HepG2 (cell line): ENCODE results near the gene IL1R1. TPM values are rescaled to one million over a fixed set of nuclear protein-coding genes. Genes with fewer than 3 reads are reported as not detected.

Source experiments
- AKAP8 ChIP-seq: sonication (generic); formaldehyde crosslinking; IDR thresholded peaks from 2 replicates; pipeline ENCODE4 v1.5.1; 2020; ENCODE audit warnings: mild to moderate bottlenecking, missing genetic modification reagents
- ARNTL ChIP-seq: sonication (generic); formaldehyde crosslinking; IDR thresholded peaks from 2 replicates; pipeline ENCODE4 v1.4.0; 2020; ENCODE audit warnings: mild to moderate bottlenecking, missing genetic modification reagents
- ATF6 ChIP-seq: sonication (generic); formaldehyde crosslinking; conservative IDR thresholded peaks from 2 replicates; pipeline ENCODE4 v1.4.0; 2020; ENCODE audit warnings: missing genetic modification reagents
- ATF7-NPFF ChIP-seq: sonication (generic); formaldehyde crosslinking; IDR thresholded peaks from 2 replicates; pipeline ENCODE4 v1.8.1; 2023; ENCODE audit warnings: mild to moderate bottlenecking, low read depth, missing genetic modification reagents, moderate library complexity
- GMEB2 ChIP-seq: IDR thresholded peaks from 2 replicates; pipeline ENCODE4 v1.6.1; 2016; ENCODE audit warnings: missing biosample characterization, missing genetic modification reagents, low read depth
- HNRNPUL1 ChIP-seq: fragments of 200-400 bp; formaldehyde crosslinking; IDR thresholded peaks from 2 replicates; pipeline ENCODE4 v1.6.1; 2017; ENCODE audit warnings: low read depth, mild to moderate bottlenecking, low read length, moderate library complexity
- IKZF5 ChIP-seq: IDR thresholded peaks from 2 replicates; pipeline ENCODE4 v1.6.1; 2018; ENCODE audit warnings: missing genetic modification reagents, mild to moderate bottlenecking, missing compliant biosample characterization
- JDP2 ChIP-seq: sonication (generic); formaldehyde crosslinking; IDR thresholded peaks from 2 replicates; pipeline ENCODE4 v1.8.1; 2022; ENCODE audit warnings: missing genetic modification reagents, borderline replicate concordance
- KLF9 ChIP-seq: IDR thresholded peaks from 2 replicates; pipeline ENCODE4 v1.6.1; 2016; ENCODE audit warnings: low read depth
- NR1H2 ChIP-seq: sonication (generic); formaldehyde crosslinking; IDR thresholded peaks from 2 replicates; pipeline ENCODE4 v1.8.1; 2022; ENCODE audit warnings: low read depth, missing genetic modification reagents, borderline replicate concordance
- RFX5 ChIP-seq: IDR thresholded peaks from 2 replicates; pipeline ENCODE4 v1.6.1; 2011; ENCODE audit warnings: low read depth, low read length, improper control_type of control experiment
- TFE3 ChIP-seq: IDR thresholded peaks from 2 replicates; pipeline ENCODE4 v1.6.1; 2016
- XRCC5 ChIP-seq: fragments of 200-400 bp; formaldehyde crosslinking; optimal IDR thresholded peaks from 2 replicates; pipeline ENCODE3; 2017; ENCODE audit warnings: mild to moderate bottlenecking, low read length
- ZNF138 ChIP-seq: sonication (generic); formaldehyde crosslinking; IDR thresholded peaks from 2 replicates; pipeline ENCODE4 v1.5.0; 2020; ENCODE audit warnings: mild to moderate bottlenecking, low read depth, missing genetic modification reagents
- ZNF142 ChIP-seq: sonication (generic); formaldehyde crosslinking; IDR thresholded peaks from 2 replicates; pipeline ENCODE4 v1.4.0; 2020; ENCODE audit warnings: missing genetic modification reagents
- ZNF737 ChIP-seq: sonication (generic); formaldehyde crosslinking; IDR thresholded peaks from 2 replicates; pipeline ENCODE4 v1.5.0; 2020; ENCODE audit warnings: missing genetic modification reagents, mild to moderate bottlenecking, borderline replicate concordance
- ZNF766 ChIP-seq: sonication (generic); formaldehyde crosslinking; IDR thresholded peaks from 2 replicates; pipeline ENCODE4 v1.5.0; 2020; ENCODE audit warnings: missing genetic modification reagents, borderline replicate concordance
- polyA plus RNA-seq, 8 experiments: library from polyadenylated mRNA; depleted of rRNA in 3 of 8; stranded (reverse) in 7 of 8; unstranded in 1 of 8; fragments of >200 nt; fragmentation: Illumina TruSeq in 4 of 8; extraction: Trizol in 4 of 8; gene quantifications; 2 replicates each; pipeline versions ENCODE4 v1.2.1 to v1.2.3, GENCODE V29; 2011 to 2016; ENCODE audit warnings: low read depth in 4 of 8, missing spikeins in 1 of 8, mixed read lengths in 1 of 8; ENCODE audit not compliant: insufficient read depth in 1 of 8
- total RNA-seq, 5 experiments: library from RNA; depleted of rRNA; stranded (reverse); fragments of >200 nt; fragmentation: Illumina TruSeq; extraction: Trizol; gene quantifications; 2 replicates each; pipeline ENCODE4 v1.2.3, GENCODE V29; 2016; ENCODE audit warnings: low read depth in 1 of 5

Gene IL1R1
- total and polyA plus RNA-seq, 2 of the 13 experiments (the other 11 are each of a cell fraction or from before 2014, with no cell fraction given): 38.0 to 93.1 TPM

- TF ChIP-seq GMEB2: no peak
- no peak for TF ChIP-seq AKAP8 (CRISPR knock-in tag)
- no peak for TF ChIP-seq KLF9
- TF ChIP-seq IKZF5 (CRISPR knock-in tag): 0 out of 2 replicates have a peak, but pooled peaks have one; percentile 31
- no peak; the same call in 1 of the 2 replicates for TF ChIP-seq ARNTL (CRISPR knock-in tag)
- TF ChIP-seq ZNF142: no peak
- TF ChIP-seq XRCC5: no peak
- TF ChIP-seq NR1H2: no peak
- no peak for TF ChIP-seq ZNF138 (CRISPR knock-in tag)
- no peak for TF ChIP-seq ZNF737 (CRISPR knock-in tag)
- TF ChIP-seq RFX5: no peak
- no peak for TF ChIP-seq JDP2 (CRISPR knock-in tag)
- peak; percentile 5; the same call in 1 of the 2 replicates for TF ChIP-seq TFE3 (CRISPR knock-in tag)
- no peak for TF ChIP-seq ATF7-NPFF
- TF ChIP-seq HNRNPUL1: no peak
- no peak for TF ChIP-seq ZNF766 (CRISPR knock-in tag)
- TF ChIP-seq ATF6 (CRISPR knock-in tag): no peak
Observed at GRCh38 chr2:102101849-102102635, 40.5 kb upstream of the IL1R1 start (continued).
